GM12878 (cell line): ENCODE data around the gene SNX19. TPM values are rescaled to one million over a fixed set of nuclear protein-coding genes. Genes with fewer than 3 reads are reported as not detected.

Source experiments
- ATAC-seq: fragments of 200-7000 bp; cut with Tn5 transposase; 3 replicates; pipeline ENCODE4 v1.9.1; 2020; ENCODE audit warnings: mild to moderate bottlenecking, moderate library complexity
- BruUV-seq: library from RNA; stranded (reverse); fragments of 400-500 nt; replicated peaks from 2 replicates; lab custom pipeline; 2021; lab: Mats Ljungman, UMichigan
- CTCF ChIA-PET: fragments of 300-600 bp; sonication (Branson Sonifier 250); formaldehyde crosslinking; extraction: SDS; loops from one replicate; lab custom pipeline; 2021; ENCODE audit warnings: inconsistent platforms; lab: Yijun Ruan, JAX
- POLR2A ChIA-PET: fragments of 350-600 bp; formaldehyde crosslinking; extraction: SDS; loops from one replicate; lab custom pipeline; 2021; ENCODE audit warnings: inconsistent platforms; lab: Charles Lee
- RAD21 ChIA-PET: fragments of 300-600 bp; sonication (Branson Sonifier 250); formaldehyde crosslinking; loops from one replicate; lab custom pipeline; 2023; ENCODE audit warnings: antibody characterized with exemption; ENCODE audit not compliant: unreplicated experiment; lab: Charles Lee
- SMC1A ChIA-PET: fragments of 300-600 bp; sonication (Branson Sonifier 250); formaldehyde crosslinking; loops from one replicate; lab custom pipeline; 2023; ENCODE audit not compliant: unreplicated experiment, uncharacterized antibody; lab: Charles Lee
- DNase-seq: peaks from one replicate; pipeline ENCODE4 v3.0.0-alpha.2; 2011; ENCODE audit warnings: low read depth, low spot score
- FAIRE-seq: peaks from 3 replicates; lab custom pipeline; 2011; peaks lifted over from hg19 to GRCh38; lab: Jason Lieb, UNC
- H2AFZ ChIP-seq: 2 replicates; pipeline ENCODE4 v1.6.0; 2011; ENCODE audit warnings: low read depth, low read length, control low read depth; ENCODE audit not compliant: control insufficient read depth
- H3K27ac ChIP-seq: 2 replicates; pipeline ENCODE4 v1.5.1; 2011; ENCODE audit warnings: control low read depth; ENCODE audit not compliant: control insufficient read depth, insufficient read depth
- H3K27me3 ChIP-seq, 2 experiments: replicated peaks in 1 of 2; 2 replicates each; pipeline versions ENCODE4 v1.6.0 to v1.6.1; 2011; ENCODE audit warnings: low read length in 1 of 2; ENCODE audit not compliant: control insufficient read depth in 2 of 2, insufficient read depth in 2 of 2
- H3K36me3 ChIP-seq, 2 experiments: 2 replicates each; pipeline ENCODE4 v1.5.1; 2011; ENCODE audit warnings: low read length in 1 of 2; ENCODE audit not compliant: control insufficient read depth in 2 of 2, insufficient read depth in 2 of 2
- H3K4me1 ChIP-seq: 2 replicates; pipeline ENCODE4 v1.6.1; 2011; ENCODE audit warnings: mild to moderate bottlenecking, low read length, moderate library complexity, mixed read lengths; ENCODE audit not compliant: control insufficient read depth, insufficient read depth
- H3K4me2 ChIP-seq: 2 replicates; pipeline ENCODE4 v1.6.0; 2011; ENCODE audit warnings: control low read depth; ENCODE audit not compliant: control insufficient read depth, insufficient read depth
- H3K4me3 ChIP-seq: fragments of 200-600 bp; sonication (generic); 2 replicates; pipeline ENCODE4 v1.5.1; 2016
- H3K79me2 ChIP-seq: 2 replicates; pipeline ENCODE4 v1.6.0; 2011; ENCODE audit warnings: low read length; ENCODE audit not compliant: control insufficient read depth, insufficient read depth
- H3K9ac ChIP-seq: 2 replicates; pipeline ENCODE4 v1.8.0; 2011; ENCODE audit warnings: low read length, control low read depth, mixed read lengths; ENCODE audit not compliant: control insufficient read depth, insufficient read depth
- H3K9me3 ChIP-seq: replicated peaks from 3 replicates; pipeline ENCODE4 v1.5.1; 2011; ENCODE audit warnings: mild to moderate bottlenecking, low read length; ENCODE audit not compliant: control insufficient read depth, insufficient read depth
- H4K20me1 ChIP-seq: 2 replicates; pipeline ENCODE4 v1.6.0; 2011; ENCODE audit not compliant: control insufficient read depth, insufficient read depth
- BMI1 ChIP-seq: fragments of 450-650 bp; IDR thresholded peaks from 2 replicates; pipeline ENCODE4 v1.6.1; 2016; ENCODE audit warnings: mild to moderate bottlenecking, moderate library complexity, borderline replicate concordance
- CEBPB ChIP-seq, 2 experiments: fragments of 150-350 bp in 1 of 2; IDR thresholded peaks; 2 replicates each; pipeline ENCODE4 v1.6.1; 2012 to 2014; ENCODE audit warnings: low read depth in 2 of 2, low read length in 2 of 2, borderline replicate concordance in 1 of 2, inconsistent platforms in 1 of 2
- FOXK2 ChIP-seq: fragments of 450-650 bp; IDR thresholded peaks from 2 replicates; pipeline ENCODE4 v1.6.1; 2017; ENCODE audit warnings: mild to moderate bottlenecking, moderate library complexity
- JUND ChIP-seq: IDR thresholded peaks from 2 replicates; pipeline ENCODE4 v1.6.1; 2012; ENCODE audit warnings: low read depth, mild to moderate bottlenecking, low read length, improper control_type of control experiment, moderate library complexity
- LARP7 ChIP-seq: fragments of 450-650 bp; IDR thresholded peaks from 2 replicates; pipeline ENCODE4 v1.6.1; 2017; ENCODE audit warnings: mild to moderate bottlenecking
- NFIC ChIP-seq: IDR thresholded peaks from 2 replicates; pipeline ENCODE4 v1.6.1; 2012; ENCODE audit warnings: low read depth, mild to moderate bottlenecking, inconsistent platforms, low read length, moderate library complexity
- NFXL1 ChIP-seq: fragments of 450-650 bp; IDR thresholded peaks from 2 replicates; pipeline ENCODE4 v1.6.1; 2017; ENCODE audit warnings: antibody characterized with exemption, mild to moderate bottlenecking, borderline replicate concordance
- NFYA ChIP-seq: IDR thresholded peaks from 2 replicates; pipeline ENCODE4 v1.6.1; 2011; ENCODE audit warnings: low read depth, mild to moderate bottlenecking, low read length, improper control_type of control experiment, borderline replicate concordance
- NR2C1 ChIP-seq: fragments of 450-650 bp; IDR thresholded peaks from 2 replicates; pipeline ENCODE4 v1.6.1; 2017; ENCODE audit warnings: antibody characterized with exemption, mild to moderate bottlenecking, moderate library complexity
- NR2F1 ChIP-seq: fragments of 450-650 bp; conservative IDR thresholded peaks from 2 replicates; pipeline ENCODE4 v1.6.1; 2017; ENCODE audit warnings: mild to moderate bottlenecking
- NRF1 ChIP-seq: conservative IDR thresholded peaks from 2 replicates; pipeline ENCODE4 v1.6.1; 2011; ENCODE audit warnings: mild to moderate bottlenecking, low read depth, low read length, improper control_type of control experiment
- RCOR1 ChIP-seq: conservative IDR thresholded peaks from 2 replicates; pipeline ENCODE4 v1.6.1; 2012; ENCODE audit warnings: low read depth, low read length, improper control_type of control experiment
- RELB ChIP-seq: fragments of 450-650 bp; IDR thresholded peaks from 2 replicates; pipeline ENCODE4 v1.6.1; 2017; ENCODE audit warnings: low read depth, mild to moderate bottlenecking, moderate library complexity
- SKIL ChIP-seq: fragments of 450-650 bp; IDR thresholded peaks from 2 replicates; pipeline ENCODE4 v1.6.1; 2017; ENCODE audit warnings: mild to moderate bottlenecking, low read depth, inconsistent platforms; ENCODE audit not compliant: poor library complexity, severe bottlenecking
- ZNF207 ChIP-seq: fragments of 450-650 bp; IDR thresholded peaks from 2 replicates; pipeline ENCODE4 v1.6.1; 2014; ENCODE audit warnings: antibody characterized with exemption, mild to moderate bottlenecking, borderline replicate concordance
- WGBS: methylation state at CpG from one replicate; pipeline ENCODE4 v1.1.6; 2016; ENCODE audit warnings: low lambda C conversion rate; ENCODE audit not compliant: insufficient replicate concordance, insufficient coverage; ENCODE audit errors: missing lambda C conversion rate; 5-methylcytosine and 5-hydroxymethylcytosine counted together
- in situ Hi-C: fragments of 300-500 bp; cut with MboI; formaldehyde crosslinking; loops from 9 replicates; pipeline ENCODE4 v1.14.3; 2018; ENCODE audit warnings: mixed read lengths
- intact Hi-C: fragments of 100-400 bp; cut with micrococcal nuclease; formaldehyde crosslinking; loops from one replicate; pipeline ENCODE4 v1.14.2; 2022; ENCODE audit not compliant: unreplicated experiment
- polyA plus RNA-seq, 11 experiments: library from polyadenylated mRNA; depleted of rRNA in 4 of 11; unstranded in 6 of 11; stranded (reverse) in 5 of 11; fragments of >200 nt; fragmentation: Nextera tagmentation in 4 of 11; fragmentation: Illumina TruSeq in 1 of 11; extraction: Ambion mirVana in 4 of 11; extraction: Trizol in 1 of 11; gene quantifications; 1 replicate in 1 of 11; 2 replicates in 10 of 11; pipeline versions ENCODE4 v1.2.1 to v1.2.3, GENCODE V29; 2011 to 2016; ENCODE audit warnings: inconsistent platforms in 2 of 11, missing spikeins in 2 of 11, low read depth in 1 of 11
- total RNA-seq, 4 experiments: library from RNA; depleted of rRNA in 3 of 4; stranded (reverse); fragments of >200 nt in 3 of 4; fragmentation: Illumina TruSeq in 1 of 4; extraction: Trizol in 1 of 4; gene quantifications; 2 replicates each; pipeline versions ENCODE4 v1.2.1 to v1.2.3, GENCODE V29; 2013 to 2021
- TF ChIP-seq, protein P1 (sequence below): fragments of 450-650 bp; IDR thresholded peaks from 2 replicates; pipeline ENCODE4 v1.6.1; 2017; ENCODE audit warnings: mild to moderate bottlenecking
- TF ChIP-seq, protein P2 (sequence below): IDR thresholded peaks from 2 replicates; pipeline ENCODE4 v1.6.1; 2011; ENCODE audit warnings: low read depth, mild to moderate bottlenecking, low read length, moderate library complexity, borderline replicate concordance; ENCODE audit errors: extremely low read depth

SNX19 gene
- total and polyA plus RNA-seq, 10 of the 15 experiments (the other 5 are each of a cell fraction or from before 2014, with no cell fraction given) = 3.0 to 46.9 (median 30.4) TPM

DNA sequence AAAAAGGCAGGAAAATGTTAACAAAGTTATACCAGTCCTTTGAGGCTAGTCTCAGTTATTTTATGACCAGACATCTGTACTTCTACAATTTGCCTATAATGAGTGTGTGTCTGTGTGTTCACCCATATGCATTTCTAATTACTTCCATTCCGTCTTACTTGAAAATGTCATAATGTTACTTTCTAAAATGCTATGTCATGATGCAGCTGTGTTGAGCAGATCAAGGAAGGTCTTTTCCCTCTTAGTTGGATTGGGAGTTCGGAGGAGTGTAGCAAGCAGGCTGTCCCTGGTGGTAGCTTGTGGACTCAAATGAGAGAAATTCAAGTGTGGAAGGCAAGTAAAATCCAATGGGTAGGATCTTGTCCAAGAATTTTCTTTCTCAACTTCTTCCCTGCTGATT lies 3.0 kb downstream of the SNX19 start (continued):
- no peak for TF ChIP-seq NRF1
- no peak for TF ChIP-seq NFYA
- no peak for TF ChIP-seq JUND
- TF ChIP-seq RCOR1 = no peak
- no peak for TF ChIP-seq RELB
- no peak for TF ChIP-seq NR2C1
- no peak for TF ChIP-seq NFIC
- TF ChIP-seq NR2F1 = no peak
- TF ChIP-seq, protein P1, sequence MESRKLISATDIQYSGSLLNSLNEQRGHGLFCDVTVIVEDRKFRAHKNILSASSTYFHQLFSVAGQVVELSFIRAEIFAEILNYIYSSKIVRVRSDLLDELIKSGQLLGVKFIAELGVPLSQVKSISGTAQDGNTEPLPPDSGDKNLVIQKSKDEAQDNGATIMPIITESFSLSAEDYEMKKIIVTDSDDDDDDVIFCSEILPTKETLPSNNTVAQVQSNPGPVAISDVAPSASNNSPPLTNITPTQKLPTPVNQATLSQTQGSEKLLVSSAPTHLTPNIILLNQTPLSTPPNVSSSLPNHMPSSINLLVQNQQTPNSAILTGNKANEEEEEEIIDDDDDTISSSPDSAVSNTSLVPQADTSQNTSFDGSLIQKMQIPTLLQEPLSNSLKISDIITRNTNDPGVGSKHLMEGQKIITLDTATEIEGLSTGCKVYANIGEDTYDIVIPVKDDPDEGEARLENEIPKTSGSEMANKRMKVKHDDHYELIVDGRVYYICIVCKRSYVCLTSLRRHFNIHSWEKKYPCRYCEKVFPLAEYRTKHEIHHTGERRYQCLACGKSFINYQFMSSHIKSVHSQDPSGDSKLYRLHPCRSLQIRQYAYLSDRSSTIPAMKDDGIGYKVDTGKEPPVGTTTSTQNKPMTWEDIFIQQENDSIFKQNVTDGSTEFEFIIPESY = no peak
- TF ChIP-seq, all 136 proteins: peak for 0

GRCh38 chr11:130912552-130912951 lies 3.7 kb downstream of the SNX19 start:
- Histone ChIP-seq H3K4me2 (no peak overlapping the region), H3K9me3 (no peaks in the 10 kb centered on the region), H3K36me3 (peaks cover 0 to 7% of the 10 kb centered on the region in 2 experiments; a peak in 2 of 4 replicates), H2AFZ (no peak overlapping the region), H3K27ac (no peak overlapping the region), H3K9ac (no peak overlapping the region), H3K4me1 (peaks cover 10% of the 10 kb centered on the region), H3K4me3 (no peak overlapping the region), H3K79me2 (peaks cover 18% of the 10 kb centered on the region), H4K20me1 (no peaks in the 10 kb centered on the region), H3K27me3 (no peaks in the 10 kb centered on the region)
- ChIA-PET POLR2A (no interaction called here), CTCF (no interaction called here), RAD21 (no interaction called here), SMC1A (no interaction called here)
- intact Hi-C loops = no loop called here
- no peak for ATAC-seq
- DNase-seq = no peak
- BruUV-seq = no TSS peak
- WGBS = 99% methylated on average over 6 of the region's 6 CpGs
- in situ Hi-C loops = no loop called here
- no peak for FAIRE-seq
- TF ChIP-seq CEBPB (IDR thresholded peaks at IDR 0.05; ENCODE audit: borderline replicate concordance in 1 of 2, low read depth in 2 of 2, low read length in 2 of 2) = no peak
- TF ChIP-seq NR2C1 = no peak
- TF ChIP-seq FOXK2 = no peak
- TF ChIP-seq BMI1 = no peak
- TF ChIP-seq, protein P2, sequence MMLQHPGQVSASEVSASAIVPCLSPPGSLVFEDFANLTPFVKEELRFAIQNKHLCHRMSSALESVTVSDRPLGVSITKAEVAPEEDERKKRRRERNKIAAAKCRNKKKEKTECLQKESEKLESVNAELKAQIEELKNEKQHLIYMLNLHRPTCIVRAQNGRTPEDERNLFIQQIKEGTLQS = no peak
- no peak for TF ChIP-seq LARP7
- no peak for TF ChIP-seq NFXL1
- TF ChIP-seq SKIL = no peak
- TF ChIP-seq ZNF207 = no peak
